H1 (cell line): ENCODE results near the gene RABIF.

Experiments
- ATF2 ChIP-seq: IDR thresholded peaks from 2 replicates; pipeline ENCODE4 v1.6.1; 2012; ENCODE audit warnings: low read length, inconsistent platforms
- ATF3 ChIP-seq: IDR thresholded peaks from 2 replicates; pipeline ENCODE4 v1.6.1; 2011; ENCODE audit warnings: low read depth, mild to moderate bottlenecking, low read length; ENCODE audit not compliant: insufficient read depth
- CHD1 ChIP-seq: IDR thresholded peaks from 2 replicates; pipeline ENCODE4 v1.6.1; 2012; ENCODE audit warnings: low read depth, low read length, improper control_type of control experiment
- CTCF ChIP-seq, 3 experiments: IDR thresholded peaks; 1 replicate in 2 of 3; 2 replicates in 1 of 3; pipeline versions ENCODE4 v1.5.1 to v1.6.1; 2011; ENCODE audit warnings: low read length in 3 of 3, mild to moderate bottlenecking in 3 of 3, inconsistent platforms in 2 of 3, low read depth in 1 of 3, moderate library complexity in 1 of 3; ENCODE audit not compliant: insufficient read depth in 1 of 3; ENCODE audit errors: control extremely low read depth in 1 of 3
- EGR1 ChIP-seq: IDR thresholded peaks from 2 replicates; pipeline ENCODE4 v1.6.1; 2011; ENCODE audit warnings: low read depth, low read length, borderline replicate concordance
- EP300 ChIP-seq, 2 experiments: IDR thresholded peaks; 1 replicate in 1 of 2; 2 replicates in 1 of 2; pipeline ENCODE4 v1.6.1; 2011 to 2012; ENCODE audit warnings: low read depth in 2 of 2, low read length in 2 of 2, mild to moderate bottlenecking in 2 of 2, borderline replicate concordance in 1 of 2, inconsistent platforms in 1 of 2, moderate library complexity in 1 of 2
- KDM1A ChIP-seq: fragments of 200-600, 300-600 bp; sonication (generic); IDR thresholded peaks from 2 replicates; pipeline ENCODE4 v1.7.1; 2016; ENCODE audit warnings: mild to moderate bottlenecking, low read length, borderline replicate concordance
- POLR2A ChIP-seq, 2 experiments: IDR thresholded peaks; 1 replicate in 1 of 2; 2 replicates in 1 of 2; pipeline ENCODE4 v1.6.1; 2011; ENCODE audit warnings: low read depth in 2 of 2, low read length in 2 of 2, mild to moderate bottlenecking in 2 of 2; ENCODE audit errors: control extremely low read depth in 1 of 2
- POLR2AphosphoS5 ChIP-seq: IDR thresholded peaks from 2 replicates; pipeline ENCODE4 v1.6.1; 2011; ENCODE audit warnings: low read depth, low read length
- RAD21 ChIP-seq, 2 experiments: IDR thresholded peaks in 1 of 2; conservative IDR thresholded peaks in 1 of 2; 2 replicates each; pipeline ENCODE4 v1.6.1; 2011; ENCODE audit warnings: low read depth in 2 of 2, low read length in 2 of 2, improper control_type of control experiment in 1 of 2, inconsistent platforms in 1 of 2, mild to moderate bottlenecking in 1 of 2, moderate library complexity in 1 of 2
- RXRA ChIP-seq: IDR thresholded peaks from 2 replicates; pipeline ENCODE4 v1.6.1; 2011; ENCODE audit warnings: low read depth, mild to moderate bottlenecking, low read length, moderate library complexity; ENCODE audit not compliant: insufficient read depth
- TCF12 ChIP-seq: IDR thresholded peaks from 2 replicates; pipeline ENCODE4 v1.6.1; 2011; ENCODE audit warnings: low read depth, mild to moderate bottlenecking, low read length
- USF2 ChIP-seq: IDR thresholded peaks from 2 replicates; pipeline ENCODE4 v1.6.1; 2011; ENCODE audit warnings: low read length, improper control_type of control experiment

GRCh38 chr1:202836623-202837403 is 52.1 kb downstream of the RABIF start:
- TF ChIP-seq TCF12 (no peak), CTCF (IDR thresholded peaks at IDR 0.05; ENCODE audit: control extremely low read depth in 1 of 3, insufficient read depth in 1 of 3, low read depth in 1 of 3, low read length in 3 of 3) (no peak), POLR2AphosphoS5 (no peak), ATF2 (no peak), EGR1 (no peak), CHD1 (no peak), ATF3 (no peak), POLR2A (IDR thresholded peaks at IDR 0.05; ENCODE audit: control extremely low read depth in 1 of 2, low read depth in 2 of 2, low read length in 2 of 2) (no peak), RXRA (no peak), EP300 (IDR thresholded peaks at IDR 0.05; ENCODE audit: borderline replicate concordance in 1 of 2, low read depth in 2 of 2, low read length in 2 of 2) (no peak), USF2 (no peak), KDM1A (no peak), RAD21 (IDR thresholded peaks at IDR 0.05 in 1 of 2, conservative IDR thresholded peaks at IDR 0.05 in 1 of 2; ENCODE audit: low read depth in 2 of 2, low read length in 2 of 2) (no peak)
